Neural progenitor cell (in vitro differentiated cells): ENCODE measurements around the gene SIL1. TPM values are rescaled to one million over a fixed set of nuclear protein-coding genes. Genes with fewer than 3 reads are reported as not detected.

ENCODE experiments used
- DNase-seq: peaks from one replicate; pipeline ENCODE4 v3.0.0-alpha.2; 2016; ENCODE audit warnings: low spot score
- H2AFZ ChIP-seq: fragments of 200-600 bp; sonication (generic); replicated peaks from 2 replicates; pipeline ENCODE4 v1.6.1; 2016; ENCODE audit warnings: antibody characterized with exemption
- H3F3A ChIP-seq: fragments of 200-600 bp; sonication (generic); 2 replicates; pipeline ENCODE4 v1.6.1; 2016; ENCODE audit warnings: antibody characterized with exemption, low read depth
- H3K27ac ChIP-seq: fragments of 200-600 bp; sonication (generic); 2 replicates; pipeline ENCODE4 v1.5.1; 2016; ENCODE audit warnings: mild to moderate bottlenecking
- H3K27me3 ChIP-seq: fragments of 200-600 bp; sonication (generic); 2 replicates; pipeline ENCODE4 v1.6.1; 2016; ENCODE audit warnings: mild to moderate bottlenecking, moderate library complexity
- H3K36me3 ChIP-seq: fragments of 200-600 bp; sonication (generic); 2 replicates; pipeline ENCODE4 v1.5.1; 2016
- H3K4me1 ChIP-seq: fragments of 200-600 bp; sonication (generic); 2 replicates; pipeline ENCODE4 v1.6.1; 2016; ENCODE audit warnings: mixed run types
- H3K4me2 ChIP-seq: fragments of 200-600 bp; sonication (generic); 2 replicates; pipeline ENCODE4 v1.6.1; 2016
- H3K4me3 ChIP-seq: fragments of 200-600 bp; sonication (generic); 2 replicates; pipeline ENCODE4 v1.5.1; 2016
- H3K79me2 ChIP-seq: fragments of 200-600 bp; sonication (generic); 2 replicates; pipeline ENCODE4 v1.6.1; 2016; ENCODE audit warnings: low read depth
- H3K9ac ChIP-seq: fragments of 200-600 bp; sonication (generic); 2 replicates; pipeline ENCODE4 v1.6.1; 2016
- H3K9me3 ChIP-seq: fragments of 200-600 bp; sonication (generic); 2 replicates; pipeline ENCODE4 v1.5.1; 2016; ENCODE audit warnings: low read depth
- H4K20me1 ChIP-seq: fragments of 200-600 bp; sonication (generic); 2 replicates; pipeline ENCODE4 v1.6.1; 2016; ENCODE audit warnings: low read depth
- H3K27ac Mint-ChIP-seq: 3 replicates; pipeline ENCODE4 v1.8.0; 2021; ENCODE audit warnings: mixed read lengths
- H3K27me3 Mint-ChIP-seq: 2 replicates; pipeline ENCODE4 v1.8.0; 2022; ENCODE audit warnings: low read depth, mild to moderate bottlenecking, inconsistent platforms, moderate library complexity, mixed read lengths; ENCODE audit not compliant: insufficient read depth
- H3K36me3 Mint-ChIP-seq: 3 replicates; pipeline ENCODE4 v1.8.0; 2021; ENCODE audit warnings: mixed read lengths
- H3K4me1 Mint-ChIP-seq: 3 replicates; pipeline ENCODE4 v1.8.0; 2021; ENCODE audit warnings: mixed read lengths
- H3K4me3 Mint-ChIP-seq: 3 replicates; pipeline ENCODE4 v1.8.0; 2021; ENCODE audit warnings: mild to moderate bottlenecking, moderate library complexity, mixed read lengths
- H3K9me3 Mint-ChIP-seq: 3 replicates; pipeline ENCODE4 v1.8.0; 2020; ENCODE audit warnings: mixed read lengths
- CTCF ChIP-seq: fragments of 200-600 bp; sonication (generic); IDR thresholded peaks from 2 replicates; pipeline ENCODE4 v1.5.1; 2017; ENCODE audit warnings: antibody characterized with exemption, mild to moderate bottlenecking
- EZH2 ChIP-seq: fragments of 200-600 bp; sonication (generic); IDR thresholded peaks from 2 replicates; pipeline ENCODE4 v1.6.1; 2017; ENCODE audit warnings: antibody characterized with exemption, mild to moderate bottlenecking, moderate library complexity
- EZH2phosphoT487 ChIP-seq: fragments of 200-600 bp; sonication (generic); IDR thresholded peaks from 2 replicates; pipeline ENCODE4 v1.6.1; 2017; ENCODE audit warnings: antibody characterized with exemption
- total RNA-seq: library from RNA; depleted of rRNA; stranded (reverse); fragments of >200 nt; gene quantifications from 2 replicates; pipeline ENCODE4 v1.2.3, GENCODE V29; 2015; ENCODE audit warnings: low replicate concordance

SIL1 gene
- total RNA-seq, 1 donor from 2014 or later: 5.5 TPM

GRCh38 chr5:138909734-138910133 lies 288.4 kb downstream of the SIL1 start:
- Mint-ChIP-seq H3K4me3 (no peak overlapping the region), H3K27me3 (peaks cover 2% of the 10 kb centered on the region), H3K36me3 (peaks cover 34% of the 10 kb centered on the region), H3K9me3 (no peaks in the 10 kb centered on the region), H3K4me1 (no peaks in the 10 kb centered on the region), H3K27ac (no peak overlapping the region)
- Histone ChIP-seq H3K27me3 (no peaks in the 10 kb centered on the region), H3K9me3 (no peaks in the 10 kb centered on the region), H3K4me1 (peaks cover 5% of the 10 kb centered on the region), H2AFZ (no peak overlapping the region), H3K27ac (no peak overlapping the region), H3K9ac (no peak overlapping the region), H3K36me3 (no peaks in the 10 kb centered on the region), H3K79me2 (no peaks in the 10 kb centered on the region), H3K4me2 (no peak overlapping the region), H4K20me1 (peaks cover 5% of the 10 kb centered on the region), H3K4me3 (no peak overlapping the region), H3F3A (peaks cover 5% of the 10 kb centered on the region)
- DNase-seq: no peak
- TF ChIP-seq EZH2phosphoT487 (no peak), CTCF (no peak), EZH2 (no peak)

- no peak overlapping the region for H3K4me2 ChIP-seq
- H3K27ac ChIP-seq: no peak overlapping the region
- H2AFZ ChIP-seq: no peak overlapping the region
- peaks cover 5% of the 10 kb centered on the region for H3K36me3 ChIP-seq
- no peaks in the 10 kb centered on the region for H3K9me3 ChIP-seq
- peaks cover 3% of the 10 kb centered on the region for H3K27me3 Mint-ChIP-seq
- TF ChIP-seq CTCF (no peak), EZH2 (no peak), EZH2phosphoT487 (no peak)
- H3K4me3 Mint-ChIP-seq: no peak overlapping the region
- H3K36me3 Mint-ChIP-seq: peaks cover 51% of the 10 kb centered on the region
- H3F3A ChIP-seq: no peaks in the 10 kb centered on the region
- H3K27ac Mint-ChIP-seq: peak overlapping the region; percentile 21
- H4K20me1 ChIP-seq: no peaks in the 10 kb centered on the region
- no peaks in the 10 kb centered on the region for H3K79me2 ChIP-seq
- H3K9ac ChIP-seq: no peak overlapping the region
- H3K9me3 Mint-ChIP-seq: no peaks in the 10 kb centered on the region
- H3K4me1 ChIP-seq: peaks cover 5% of the 10 kb centered on the region
- H3K4me3 ChIP-seq: no peak overlapping the region
- H3K27me3 ChIP-seq: no peaks in the 10 kb centered on the region
- peaks cover 20% of the 10 kb centered on the region for H3K4me1 Mint-ChIP-seq
- no peak for DNase-seq
Observed at GRCh38 chr5:138905541-138905940, 292.6 kb downstream of the SIL1 start.

DNA sequence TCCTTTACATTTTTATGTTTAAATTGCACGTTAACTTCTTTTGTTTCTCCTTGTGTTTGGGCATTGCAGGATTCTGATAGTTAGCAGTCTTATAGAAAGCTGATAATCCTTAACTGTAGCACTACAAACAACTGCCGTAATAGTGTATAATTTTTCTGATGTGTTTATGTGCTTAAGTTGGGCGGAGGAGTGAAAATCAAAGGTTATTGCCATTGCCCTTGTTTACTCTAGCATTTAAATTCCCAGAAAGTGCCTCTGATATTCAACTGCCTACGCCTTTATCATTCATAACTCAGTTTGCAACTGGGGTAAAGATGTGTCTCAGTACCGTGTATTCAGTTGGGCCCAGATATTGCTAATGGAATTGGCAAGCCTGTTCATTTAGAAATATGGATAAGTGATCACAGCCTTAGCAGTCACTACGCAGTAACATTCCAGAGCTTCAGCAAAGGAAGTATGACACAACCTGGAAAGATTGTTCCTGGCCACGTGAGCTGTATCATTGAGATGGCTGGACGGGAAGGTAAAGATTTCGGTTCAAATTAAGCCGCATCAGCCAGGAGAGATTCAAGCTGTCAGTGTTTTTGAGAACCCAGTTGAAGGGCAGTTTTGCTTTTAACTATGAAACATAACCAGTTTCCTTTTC lies 294.9 kb downstream of the SIL1 start:
- Histone ChIP-seq H3F3A (no peaks in the 10 kb centered on the region), H2AFZ (no peak overlapping the region), H3K4me3 (no peak overlapping the region), H3K4me2 (no peak overlapping the region), H3K36me3 (peaks cover 5% of the 10 kb centered on the region), H3K9me3 (no peaks in the 10 kb centered on the region), H3K79me2 (peaks cover 5% of the 10 kb centered on the region), H3K27ac (no peak overlapping the region), H3K4me1 (peaks cover 5% of the 10 kb centered on the region), H3K27me3 (no peaks in the 10 kb centered on the region), H3K9ac (no peak overlapping the region), H4K20me1 (no peaks in the 10 kb centered on the region)
- Mint-ChIP-seq H3K27ac (peak overlapping the region; percentile 13), H3K4me3 (no peak overlapping the region), H3K27me3 (peaks cover 3% of the 10 kb centered on the region), H3K9me3 (peaks cover 3% of the 10 kb centered on the region), H3K4me1 (peaks cover 24% of the 10 kb centered on the region), H3K36me3 (peaks cover 59% of the 10 kb centered on the region)
- no peak for DNase-seq
- no peak for TF ChIP-seq CTCF
- TF ChIP-seq EZH2phosphoT487: no peak
- TF ChIP-seq EZH2: no peak
